Body of pancreas (tissue), 4 donors: ENCODE results near the gene CPT1B. TPM values are rescaled to one million over a fixed set of nuclear protein-coding genes. Genes with fewer than 3 reads are reported as not detected.

ENCODE experiments used
- ATAC-seq: fragments of 150-250 bp; one replicate; pipeline ENCODE4 v1.9.1; 2016
- DNase-seq, 4 donors: peaks; one replicate each; pipeline ENCODE4 v3.0.0-alpha.2; 2019
- H3K27ac ChIP-seq, 4 donors: fragments of 200-600 bp; sonication (generic); 1 replicate in 3 of 4; 2 replicates in 1 of 4; pipeline versions ENCODE4 v1.5.1 to v1.6.1; 2016 to 2019; ENCODE audit warnings: mild to moderate bottlenecking in 1 of 4, mixed read lengths in 1 of 4, moderate library complexity in 1 of 4
- H3K27me3 ChIP-seq, 2 donors: fragments of 200-600 bp; sonication (generic); one replicate each; pipeline ENCODE4 v1.6.0; 2016; ENCODE audit warnings: mild to moderate bottlenecking in 1 of 2
- H3K36me3 ChIP-seq, 2 donors: fragments of 200-600 bp; sonication (generic); replicated peaks in 1 of 2; 2 replicates each; pipeline ENCODE4 v1.5.1; 2016; ENCODE audit warnings: low read depth in 2 of 2; ENCODE audit not compliant: insufficient read depth in 1 of 2
- H3K4me1 ChIP-seq: fragments of 200-600 bp; sonication (generic); one replicate; pipeline ENCODE4 v1.6.0; 2016
- H3K4me3 ChIP-seq, 2 donors: fragments of 200-600 bp; sonication (generic); 1 replicate in 1 of 2; 2 replicates in 1 of 2; pipeline ENCODE4 v1.5.1; 2016 to 2019
- H3K9me3 ChIP-seq, 3 donors: fragments of 200-600 bp; sonication (generic); 1 replicate in 2 of 3; 2 replicates in 1 of 3; pipeline ENCODE4 v1.5.1; 2016
- CTCF ChIP-seq, 7 experiments: fragments of 450-650 bp in 4 of 7; fragments of 200-600 bp in 3 of 7; sonication (generic) in 3 of 7; IDR thresholded peaks; one replicate each; pipeline ENCODE4 v1.5.1; 2016 to 2019; ENCODE audit warnings: antibody characterized with exemption in 7 of 7
- POLR2A ChIP-seq, 3 donors: fragments of 450-650 bp; IDR thresholded peaks; one replicate each; pipeline ENCODE4 v1.6.1; 2016; ENCODE audit warnings: antibody characterized with exemption in 3 of 3, mild to moderate bottlenecking in 2 of 3
- WGBS, 2 donors: methylation state at CpG; one replicate each; pipeline ENCODE4 v1.1.5; 2017; 5-methylcytosine and 5-hydroxymethylcytosine counted together
- intact Hi-C: fragments of 100-400 bp; cut with DNase I; formaldehyde crosslinking; loops from one replicate; pipeline ENCODE4 v1.15.1; 2023
- total RNA-seq, 2 donors: library from RNA; depleted of rRNA; stranded (reverse); fragments of >200 nt; gene quantifications; one replicate each; pipeline ENCODE4 v1.1.0, GENCODE V29; 2016

CPT1B gene
- total RNA-seq, 2 donors from 2014 or later, result 8.3 to 34.9 TPM

- intact Hi-C loops, result no loop called here
These were observed 21.7 kb upstream of the CPT1B start for GRCh38 chr22:50599816-50600455.

GRCh38 chr22:50597097-50597496, 18.9 kb upstream of the CPT1B start:
- ATAC-seq (no peak), DNase-seq (no peak)
- H3K36me3 ChIP-seq, result no peaks in the 10 kb centered on the region
- no peaks in the 10 kb centered on the region for H3K27me3 ChIP-seq
- H3K27ac ChIP-seq, result no peak overlapping the region
- TF ChIP-seq POLR2A (IDR thresholded peaks at IDR 0.05), result no peak
- TF ChIP-seq CTCF (IDR thresholded peaks at IDR 0.05), result no peak
- H3K4me3 ChIP-seq, result no peak overlapping the region
- H3K9me3 ChIP-seq, result no peaks in the 10 kb centered on the region
- 86 to 90% methylated on average over 5 of the region's 5 CpGs for WGBS, 2 donors
- intact Hi-C loops, result no loop called here
- H3K4me1 ChIP-seq, result peaks cover 5% of the 10 kb centered on the region

More at GRCh38 chr22:50599816-50600455, 21.7 kb upstream of the CPT1B start:
- 14 to 41% methylated on average over 17 to 51 of the region's 52 CpGs for WGBS, 2 donors
- no peaks in the 10 kb centered on the region for H3K27me3 ChIP-seq
- no peak overlapping the region for H3K4me3 ChIP-seq
- no peaks in the 10 kb centered on the region for H3K9me3 ChIP-seq
- H3K27ac ChIP-seq, result no peak overlapping the region
- ATAC-seq (peak; percentile 72), DNase-seq (peak; percentile 51 to 66 (median 60))
- no peaks in the 10 kb centered on the region for H3K36me3 ChIP-seq
- peaks cover 5% of the 10 kb centered on the region for H3K4me1 ChIP-seq
- TF ChIP-seq POLR2A (IDR thresholded peaks at IDR 0.05), result no peak
- TF ChIP-seq CTCF (IDR thresholded peaks at IDR 0.05), result no peak

GRCh38 chr22:50595189-50595588, 17.0 kb upstream of the CPT1B start:
- no peak overlapping the region for H3K27ac ChIP-seq
- no peaks in the 10 kb centered on the region for H3K9me3 ChIP-seq
- TF ChIP-seq POLR2A (IDR thresholded peaks at IDR 0.05) (no peak), CTCF (IDR thresholded peaks at IDR 0.05) (no peak)
- peaks cover 4% of the 10 kb centered on the region for H3K4me1 ChIP-seq
- WGBS, 2 donors, result 81 to 92% methylated on average over 3 of the region's 3 CpGs
- H3K27me3 ChIP-seq, result no peaks in the 10 kb centered on the region
- no peaks in the 10 kb centered on the region for H3K36me3 ChIP-seq
- intact Hi-C loops, result no loop called here
- no peak for ATAC-seq
- H3K4me3 ChIP-seq, result no peak overlapping the region
- no peak for DNase-seq

- Histone ChIP-seq H3K27me3 (no peaks in the 10 kb centered on the region), H3K9me3 (no peaks in the 10 kb centered on the region), H3K4me1 (peaks cover 7% of the 10 kb centered on the region), H3K36me3 (no peaks in the 10 kb centered on the region), H3K27ac (no peak overlapping the region), H3K4me3 (no peak overlapping the region)
- ATAC-seq (no peak), DNase-seq (no peak)
- TF ChIP-seq POLR2A (IDR thresholded peaks at IDR 0.05) (no peak), CTCF (IDR thresholded peaks at IDR 0.05) (no peak)
- intact Hi-C loops, result no loop called here
- 88 to 91% methylated on average over 5 of the region's 5 CpGs for WGBS, 2 donors
These were observed 9.2 kb upstream of the CPT1B start for GRCh38 chr22:50587407-50587806.

GRCh38 chr22:50586416-50586815, 8.2 kb upstream of the CPT1B start:
- Histone ChIP-seq H3K4me1 (peaks cover 14% of the 10 kb centered on the region), H3K36me3 (no peaks in the 10 kb centered on the region), H3K27me3 (no peaks in the 10 kb centered on the region), H3K4me3 (no peak overlapping the region), H3K27ac (no peak overlapping the region), H3K9me3 (no peaks in the 10 kb centered on the region)
- DNase-seq (no peak), ATAC-seq (no peak)
- intact Hi-C loops, result no loop called here
- TF ChIP-seq POLR2A (IDR thresholded peaks at IDR 0.05), result no peak
- TF ChIP-seq CTCF (IDR thresholded peaks at IDR 0.05), result no peak
- whole genome bisulfite sequencing, 2 donors, result 70 to 75% methylated on average over 4 to 5 of the region's 5 CpGs
